Transverse colon (tissue), 4 donors: ENCODE measurements around the gene INTS4.
"Not testable (repeated sequence)": the region's sequence is repeated elsewhere in the genome, so short reads cannot be mapped to it uniquely, and the experiment has no call there.

Source experiments
- CTCF ChIP-seq, 5 experiments: fragments of 200-600 bp in 3 of 5; fragments of 450-650 bp in 2 of 5; sonication (generic) in 3 of 5; IDR thresholded peaks; 1 replicate in 2 of 5; 2 replicates in 3 of 5; pipeline ENCODE4 v1.5.1; 2016 to 2017; ENCODE audit warnings: antibody characterized with exemption in 5 of 5, inconsistent platforms in 3 of 5, mild to moderate bottlenecking in 2 of 5, moderate library complexity in 1 of 5
- POLR2A ChIP-seq: fragments of 450-650 bp; IDR thresholded peaks from one replicate; pipeline ENCODE4 v1.6.1; 2016; ENCODE audit warnings: antibody characterized with exemption, mild to moderate bottlenecking, moderate library complexity
- POLR2AphosphoS5 ChIP-seq, 3 donors: sonication (generic); formaldehyde crosslinking; IDR thresholded peaks; one replicate each; pipeline ENCODE4 v1.6.1; 2016; ENCODE audit warnings: antibody characterized with exemption in 3 of 3

GRCh38 chr11:77889045-77889444, 105.4 kb downstream of the INTS4 start:
- TF ChIP-seq POLR2AphosphoS5 (IDR thresholded peaks at IDR 0.05); CTCF (IDR thresholded peaks at IDR 0.05); POLR2A: not testable (repeated sequence)
